NCI-H748 treated with DMSO at 0.1 percent for 48 hours (cell line): Measurements from ENCODE around the gene EN1.

Source experiments
- DNase-seq: peaks from one replicate; lab custom pipeline; 2025; lab: John Stamatoyannopoulos, UW

The EN1 gene

GRCh38 chr2:118817469-118817868 is 30.0 kb downstream of the EN1 start:
- no peak for DNase-seq

- DNase-seq: no peak
Observed at GRCh38 chr2:118816669-118817068, 30.8 kb downstream of the EN1 start.

DNA sequence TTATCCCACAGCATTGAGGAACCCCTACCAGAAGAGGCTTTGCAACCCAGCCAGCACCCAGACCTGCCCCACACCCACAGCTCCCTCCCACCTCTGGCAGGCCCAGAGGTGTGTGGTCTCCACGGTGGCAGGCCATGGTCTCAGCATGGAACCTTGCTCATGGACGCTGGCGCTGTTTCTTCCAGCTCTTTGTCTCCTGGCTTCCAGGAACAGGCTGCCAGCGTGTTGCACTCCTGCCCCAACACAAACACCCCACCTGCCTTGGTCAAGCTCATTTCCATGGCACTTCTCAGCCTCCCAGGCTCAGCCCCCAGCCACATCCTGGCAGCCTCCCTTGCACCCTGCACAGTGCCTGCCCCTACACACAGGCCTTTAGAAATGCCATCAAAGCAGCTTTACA is 31.7 kb downstream of the EN1 start:
- DNase-seq: no peak

DNA sequence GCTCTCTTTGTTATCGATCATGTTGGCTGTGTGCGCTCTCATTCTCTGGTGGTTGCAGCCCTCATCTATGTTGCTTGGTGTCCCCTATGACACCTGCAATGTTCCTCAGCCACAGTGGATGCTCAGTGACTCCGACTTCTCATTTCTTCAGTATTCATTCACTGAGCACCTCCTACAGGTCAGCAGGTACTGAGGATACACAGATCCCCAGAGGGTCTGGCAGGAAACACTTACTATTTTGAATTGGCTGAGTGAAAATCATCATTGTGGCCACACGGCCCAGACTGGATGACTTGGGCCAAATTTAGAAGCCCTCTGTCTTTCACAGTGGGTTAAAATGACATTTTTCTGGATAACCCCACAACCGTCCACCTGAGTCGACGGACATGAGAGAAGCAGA is 32.1 kb downstream of the EN1 start:
- no peak for DNase-seq

DNA sequence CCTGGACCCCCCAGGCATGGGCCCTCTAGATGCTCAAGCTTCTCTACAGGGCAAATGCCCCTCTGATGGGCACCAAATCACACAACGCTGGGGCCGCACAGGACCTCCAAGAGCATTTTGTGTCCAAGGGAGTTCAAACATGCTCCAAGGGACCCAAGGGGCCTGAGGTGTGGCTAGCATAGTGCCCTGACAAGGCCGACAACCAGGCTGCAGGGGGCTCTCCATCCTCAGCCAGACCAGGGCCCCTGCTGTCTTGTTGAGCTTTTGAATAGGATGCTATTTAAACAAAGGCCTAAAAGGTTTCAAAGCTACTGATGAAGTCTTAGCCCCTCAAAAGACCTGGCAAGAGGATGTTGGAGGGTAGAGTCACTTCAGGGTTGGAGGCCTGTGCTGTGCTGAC is 33.1 kb downstream of the EN1 start:
- no peak for DNase-seq

GRCh38 chr2:118813601-118814339 is 33.7 kb downstream of the EN1 start:
- DNase-seq: no peak

GRCh38 chr2:118813111-118813510 is 34.3 kb downstream of the EN1 start:
- DNase-seq: no peak

- DNase-seq: no peak
Observed at GRCh38 chr2:118812552-118812951, 34.9 kb downstream of the EN1 start.

GRCh38 chr2:118811514-118812115 is 35.8 kb downstream of the EN1 start:
- DNase-seq: no peak

- DNase-seq: no peak
Observed at GRCh38 chr2:118810766-118811165, 36.7 kb downstream of the EN1 start.

DNA sequence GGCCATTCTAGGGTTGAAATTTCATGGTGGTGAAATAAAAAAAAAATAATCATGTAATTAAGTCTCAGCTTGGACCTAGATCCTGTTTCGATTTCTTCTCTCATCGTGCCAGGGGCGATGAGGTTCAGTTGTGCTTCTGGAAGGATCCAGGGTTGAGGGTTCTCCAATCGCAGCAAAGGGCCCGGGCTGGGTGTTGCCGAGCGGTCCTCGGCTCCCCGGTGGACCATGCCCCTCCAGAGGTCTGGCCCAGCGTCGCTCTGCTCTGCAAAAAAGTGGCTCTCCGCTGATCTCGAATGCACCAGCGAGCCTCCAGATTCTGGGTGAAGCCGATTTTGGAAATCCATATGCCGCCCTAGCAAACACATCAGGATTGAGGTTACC is 39.0 kb downstream of the EN1 start:
- DNase-seq: no peak

GRCh38 chr2:118807668-118808428 is 39.6 kb downstream of the EN1 start:
- peak; percentile 2 for DNase-seq

GRCh38 chr2:118806797-118807667 is 40.4 kb downstream of the EN1 start:
- DNase-seq: no peak

- DNase-seq: no peak
Observed at GRCh38 chr2:118805064-118805690, 42.3 kb downstream of the EN1 start.

DNA sequence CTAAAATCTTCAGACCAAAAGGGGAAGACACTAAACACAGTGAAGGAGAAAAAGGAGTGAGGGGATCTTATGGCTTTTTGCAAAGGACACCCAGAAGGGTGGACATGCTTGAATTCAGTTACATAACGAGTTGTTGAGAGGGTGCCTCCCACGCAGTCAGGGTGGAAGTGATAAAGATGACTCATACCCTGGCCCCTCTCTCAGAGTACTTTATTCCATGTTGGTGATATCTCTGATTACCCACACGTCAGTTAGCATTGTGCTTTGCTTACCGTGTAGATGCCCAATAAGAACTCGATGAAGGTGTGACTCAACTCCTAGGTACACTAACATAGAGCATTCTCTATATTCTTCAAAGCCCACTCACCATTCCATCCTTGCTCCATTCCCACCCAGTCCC is 44.4 kb downstream of the EN1 start:
- no peak for DNase-seq

- no peak for DNase-seq
Observed at GRCh38 chr2:118801151-118801550, 46.3 kb downstream of the EN1 start.

DNA sequence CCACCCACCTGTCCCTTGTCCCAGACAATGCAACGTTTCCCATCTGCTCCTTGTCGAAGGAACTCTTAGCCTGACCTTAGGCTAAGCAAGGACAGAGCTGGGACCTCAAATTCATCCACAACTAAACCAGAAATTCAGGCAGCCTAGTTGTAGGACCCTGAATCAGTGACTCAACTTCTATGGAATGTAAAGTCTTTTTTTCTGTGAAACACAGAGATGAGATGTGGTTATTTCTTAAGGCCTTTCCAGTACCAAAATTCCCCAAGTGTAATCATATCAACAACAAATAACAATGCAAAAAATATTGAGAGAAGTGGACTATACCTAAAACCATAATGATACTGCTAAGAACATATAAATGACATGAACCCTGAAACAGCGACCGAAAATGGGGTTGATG is 46.7 kb downstream of the EN1 start:
- no peak for DNase-seq

GRCh38 chr2:118794546-118794945 is 52.9 kb downstream of the EN1 start:
- no peak for DNase-seq
